Measurements from ENCODE around the gene DNM2. TPM values are rescaled to one million over a fixed set of nuclear protein-coding genes. Genes with fewer than 3 reads are reported as not detected.

Gene DNM2
- 49.7 to 58.5 TPM (median 54.2 TPM) in 5 replicates for total RNA-seq (2022; extraction: Qiagen RNA extraction)

DNA sequence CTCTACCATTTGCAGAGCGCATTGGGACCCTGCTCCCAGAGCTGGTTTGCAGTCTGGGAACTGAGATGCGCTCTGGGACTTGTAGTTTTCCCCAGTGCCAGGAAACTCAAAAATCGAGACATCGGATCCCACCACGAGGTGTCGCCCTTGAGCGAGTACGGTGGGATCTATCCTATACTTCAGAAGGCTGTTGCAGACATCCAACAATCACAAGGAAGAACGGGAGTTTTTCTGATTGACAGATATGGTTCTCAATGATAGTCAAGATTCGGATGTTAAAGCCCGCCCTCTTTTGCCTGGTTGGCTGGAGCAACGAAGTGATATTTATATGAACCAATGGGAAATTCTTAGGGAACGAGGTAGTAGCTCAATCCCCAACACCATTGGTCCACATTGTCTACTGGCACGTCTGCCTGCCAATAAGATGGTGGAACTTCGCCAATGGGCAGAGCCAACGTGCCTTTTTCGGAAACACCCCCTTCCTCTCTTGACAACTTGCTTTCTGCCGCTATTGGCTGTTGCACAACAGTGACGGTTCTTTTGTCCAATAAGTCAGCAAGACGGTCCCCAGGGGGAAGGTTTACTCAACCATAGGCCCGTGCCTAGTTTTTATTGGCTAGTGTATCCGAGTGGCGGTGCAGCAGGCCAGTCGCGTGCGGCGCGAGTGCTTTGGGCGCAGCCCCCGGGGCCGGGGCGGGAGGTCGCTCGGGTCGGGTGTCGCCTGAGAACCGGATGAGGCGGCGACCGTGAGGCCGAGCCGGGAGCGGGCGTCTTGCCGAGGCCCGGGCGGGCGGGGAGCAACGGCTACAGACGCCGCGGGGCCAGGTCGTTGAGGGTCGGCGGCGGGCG is at the start of gene DNM2:
Gene DNM2, plus strand, starts transcription at position 724 of the 849 bp plus-strand sequence. CDS start 164 bp downstream, outside the sequence.

DNA sequence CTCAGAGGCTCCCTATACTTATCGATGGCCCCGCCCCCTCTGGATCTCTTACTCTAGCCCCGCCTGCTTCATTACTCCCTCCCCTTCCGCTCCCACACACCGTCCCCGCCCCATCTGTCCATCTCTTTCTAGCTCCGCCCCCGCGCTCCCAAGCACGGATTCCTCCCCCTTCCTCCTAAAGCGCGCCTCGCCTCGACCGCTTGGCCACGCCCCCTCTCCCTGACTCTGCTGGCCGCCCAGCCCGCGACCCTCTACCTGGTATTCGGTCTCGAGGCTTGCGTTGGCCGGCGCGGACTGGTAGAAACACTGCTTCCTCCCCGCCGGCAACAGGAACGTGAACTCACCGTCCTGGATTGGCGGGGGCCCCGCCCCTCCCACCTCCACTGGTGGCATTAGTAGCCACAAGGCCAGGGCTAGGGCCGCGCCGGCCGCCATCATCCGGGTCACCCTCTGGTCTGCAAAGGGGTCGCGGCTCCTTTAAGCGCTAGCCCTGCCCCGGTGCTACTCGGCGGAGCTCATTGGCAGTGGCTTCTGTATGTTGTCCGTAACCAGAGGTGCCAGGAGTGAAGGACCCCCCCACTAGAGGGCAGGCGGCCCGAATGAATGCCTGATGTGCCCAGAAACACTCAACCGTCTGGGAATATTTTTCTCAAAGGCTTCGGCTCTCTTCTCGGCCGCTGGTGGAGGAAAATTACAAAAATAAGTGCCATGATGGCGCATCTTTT is 118.0 kb downstream of the DNM2 start, which contains the start of gene TMED1:
Gene TMED1, minus strand, starts transcription at position 459 of the 725 bp plus-strand sequence. Its CDS starts 21 bp downstream, at position 438.

GRCh38 chr19:10848230-10848856 is 130.5 kb downstream of the DNM2 start, which contains the start of gene C19orf38:
TSS of gene C19orf38 (plus strand) at chr19:10848415. CDS start at chr19:10848509, 94 bp downstream.

GRCh38 chr19:10870955-10871603 is 153.2 kb downstream of the DNM2 start, which contains the start of gene CARM1:
TSS of gene CARM1 (plus strand) at chr19:10871553. CDS start at chr19:10871703, 150 bp downstream.

Other genes with a start within 250 kb of the DNM2 start
- 51.2 to 65.8 TPM (median 62.5 TPM) in 5 replicates for gene KEAP1, start 214.7 kb upstream of the DNM2 start, total RNA-seq (2022; extraction: Qiagen RNA extraction)
- gene S1PR5, start 200.6 kb upstream of the DNM2 start, total RNA-seq (2022; extraction: Qiagen RNA extraction) = 1.5 to 2.5 TPM (median 2.1 TPM) in 5 replicates
- 15.1 to 22.7 TPM (median 21.9 TPM) in 5 replicates for gene ATG4D, start 174.2 kb upstream of the DNM2 start, total RNA-seq (2022; extraction: Qiagen RNA extraction)
- gene KRI1, start 152.1 kb upstream of the DNM2 start, total RNA-seq (2022; extraction: Qiagen RNA extraction) = 15.1 to 18.2 TPM (median 17.5 TPM) in 5 replicates
- 4.7 to 7.2 TPM (median 7.0 TPM) in 5 replicates for gene CDKN2D, start 149.1 kb upstream of the DNM2 start, total RNA-seq (2022; extraction: Qiagen RNA extraction)
- 27.7 to 55.1 TPM (median 44.5 TPM) in 5 replicates for gene AP1M2, start 130.8 kb upstream of the DNM2 start, total RNA-seq (2022; extraction: Qiagen RNA extraction)
- 5.8 to 9.3 TPM (median 6.8 TPM) in 5 replicates for gene SLC44A2, start 92.5 kb upstream of the DNM2 start, total RNA-seq (2022; extraction: Qiagen RNA extraction)
- gene ILF3, start 63.7 kb upstream of the DNM2 start, total RNA-seq (2022; extraction: Qiagen RNA extraction) = 149 to 174 TPM (median 168 TPM) in 5 replicates
- 27.7 to 39.3 TPM (median 36.7 TPM) in 5 replicates for gene QTRT1, start 16.6 kb upstream of the DNM2 start, total RNA-seq (2022; extraction: Qiagen RNA extraction)
- gene TMED1, start 118.1 kb downstream of the DNM2 start, total RNA-seq (2022; extraction: Qiagen RNA extraction) = 23.9 to 32.2 TPM (median 31.7 TPM) in 5 replicates
- 0.10 to 0.38 TPM in 2 of 5 replicates, not detected in the others for gene C19orf38, start 130.3 kb downstream of the DNM2 start, total RNA-seq (2022; extraction: Qiagen RNA extraction)
- gene CARM1, start 153.5 kb downstream of the DNM2 start, total RNA-seq (2022; extraction: Qiagen RNA extraction) = 35.2 to 52.7 TPM (median 48.7 TPM) in 5 replicates
- gene YIPF2, start 210.6 kb downstream of the DNM2 start, total RNA-seq (2022; extraction: Qiagen RNA extraction) = 18.1 to 21.5 TPM (median 20.6 TPM) in 5 replicates
- 11.5 to 19.6 TPM (median 18.4 TPM) in 5 replicates for gene TIMM29, start 210.7 kb downstream of the DNM2 start, total RNA-seq (2022; extraction: Qiagen RNA extraction)
- gene SMARCA4, start 243.0 kb downstream of the DNM2 start, total RNA-seq (2022; extraction: Qiagen RNA extraction) = 7.7 to 12.3 TPM (median 9.8 TPM) in 5 replicates

Measured in A549 treated with CORT108297 at 1 μM for 4 hours (cell line).